ENCODE data around the gene RMND5B.
A peak's percentile ranks its signal among the peaks of the same experiment; 100 is the strongest.
"Not testable (repeated sequence)": the region's sequence is repeated elsewhere in the genome, so short reads cannot be mapped to it uniquely, and the experiment has no call there.

RMND5B gene

DNA sequence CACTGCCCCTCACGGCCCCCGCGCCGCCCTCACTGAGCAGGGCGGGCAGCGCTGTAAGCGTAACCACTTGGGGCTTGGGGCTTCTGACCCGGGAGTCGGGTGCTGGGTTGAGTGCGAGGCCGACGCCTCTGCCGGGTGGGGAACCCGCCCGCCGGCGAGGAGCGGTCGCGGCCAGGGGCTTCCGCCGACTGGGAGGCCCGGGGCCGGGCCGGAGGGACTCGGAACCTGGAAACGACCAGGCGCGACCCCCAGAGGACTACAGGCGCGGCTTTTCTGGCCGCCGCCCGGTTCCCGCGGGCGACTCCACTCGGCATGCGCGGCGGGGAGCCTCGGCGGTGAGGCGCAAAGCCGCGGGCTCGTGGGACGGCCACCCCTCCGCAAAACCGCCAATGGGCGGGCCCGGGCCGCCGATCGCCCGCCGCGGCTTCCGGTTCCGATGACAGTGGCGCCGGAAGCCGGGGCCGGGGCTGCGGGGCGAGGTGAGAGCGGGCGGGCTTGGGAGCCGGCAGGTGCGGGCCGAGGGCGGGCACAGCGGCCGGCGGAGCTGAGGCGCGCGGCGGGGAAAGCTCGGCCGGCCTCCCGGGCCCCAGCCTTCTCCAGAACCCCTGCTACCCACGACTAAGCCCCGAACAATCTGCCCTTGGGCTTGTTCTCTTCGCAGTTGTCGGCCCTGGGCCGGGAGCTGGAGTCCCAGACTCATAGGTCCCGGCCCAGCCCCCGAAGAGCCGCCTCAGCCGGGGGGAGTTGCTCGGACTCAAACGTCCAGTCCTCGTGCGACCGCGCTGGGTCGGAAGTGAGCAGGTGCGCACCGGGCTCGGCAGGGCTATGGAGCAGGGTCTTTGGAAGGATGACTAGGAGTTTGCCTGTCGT lies at the start of gene RMND5B:
Gene RMND5B, plus strand, starts transcription at position 439 of the 870 bp plus-strand sequence. CDS start 7,106 bp downstream, outside the sequence.
- peak; percentile 67 to 82 for DNase-seq (ENCODE audit: low read depth in 2 of 2)

GRCh38 chr5:178081571-178082243 lies 49.1 kb upstream of the RMND5B start:
- no peak for DNase-seq (ENCODE audit: low read depth in 2 of 2)

DNA sequence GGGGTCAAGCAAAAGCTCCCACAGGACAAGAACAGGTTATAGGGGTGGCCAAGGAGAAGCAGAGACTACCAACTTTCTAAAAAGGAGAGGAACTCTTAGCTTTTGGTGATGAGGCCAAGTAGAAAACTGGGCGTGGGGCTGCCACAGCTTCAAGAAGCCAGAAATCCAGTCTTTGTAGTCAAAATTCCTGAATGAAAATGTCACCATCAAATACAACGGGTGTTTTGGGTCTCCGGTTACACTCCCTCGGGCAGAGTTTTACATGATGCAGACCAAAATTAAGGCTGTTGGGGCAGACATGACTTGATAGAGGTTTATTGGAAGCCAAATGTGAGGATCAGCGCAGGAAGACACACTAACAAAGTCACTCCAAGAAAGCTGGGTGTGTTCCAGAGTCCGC lies 46.9 kb upstream of the RMND5B start:
- no peak for DNase-seq (ENCODE audit: low read depth in 2 of 2)

DNA sequence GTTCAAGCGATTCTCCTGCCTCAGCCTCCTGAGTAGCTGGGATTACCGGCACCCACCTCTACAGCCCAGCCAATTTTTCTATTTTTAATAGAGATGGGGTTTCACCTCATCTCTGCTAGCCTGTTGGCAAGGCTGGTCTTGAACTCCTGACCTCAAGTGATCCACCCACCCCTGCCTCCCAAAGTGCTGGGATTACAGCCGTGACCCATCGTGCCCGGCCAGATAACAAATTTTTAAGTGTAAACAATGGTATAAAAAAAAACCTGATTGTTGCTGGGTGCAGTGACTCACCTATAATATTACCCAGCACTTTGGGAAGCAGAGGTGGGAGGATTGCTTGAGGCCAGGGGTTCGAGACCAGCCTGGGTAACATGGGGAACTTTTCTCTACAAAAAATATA lies 45.5 kb upstream of the RMND5B start:
- DNase-seq (ENCODE audit: low read depth in 2 of 2), result no peak

- no peak for DNase-seq (ENCODE audit: low read depth in 2 of 2)
These were observed 44.5 kb upstream of the RMND5B start for GRCh38 chr5:178086266-178086665.

DNA sequence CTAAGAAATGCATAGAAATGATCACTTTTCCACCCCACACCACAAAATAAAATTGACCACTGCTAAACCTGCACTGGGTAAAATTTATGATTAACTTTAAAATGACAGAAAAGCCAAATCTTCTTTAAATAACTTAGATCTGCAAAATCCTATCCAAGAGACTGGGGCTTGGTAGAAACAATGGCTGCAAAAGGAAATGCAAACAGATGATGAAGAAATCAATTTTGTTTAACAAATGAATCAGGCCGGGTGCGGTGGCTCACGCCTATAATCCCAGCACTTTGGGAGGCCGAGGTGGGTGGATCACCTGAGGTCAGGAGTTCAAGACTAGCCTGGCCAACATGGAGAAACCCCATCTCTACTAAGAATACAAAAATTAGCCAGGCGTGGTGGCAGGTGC lies 43.6 kb upstream of the RMND5B start:
- DNase-seq (ENCODE audit: low read depth in 2 of 2), result not testable (repeated sequence)

DNA sequence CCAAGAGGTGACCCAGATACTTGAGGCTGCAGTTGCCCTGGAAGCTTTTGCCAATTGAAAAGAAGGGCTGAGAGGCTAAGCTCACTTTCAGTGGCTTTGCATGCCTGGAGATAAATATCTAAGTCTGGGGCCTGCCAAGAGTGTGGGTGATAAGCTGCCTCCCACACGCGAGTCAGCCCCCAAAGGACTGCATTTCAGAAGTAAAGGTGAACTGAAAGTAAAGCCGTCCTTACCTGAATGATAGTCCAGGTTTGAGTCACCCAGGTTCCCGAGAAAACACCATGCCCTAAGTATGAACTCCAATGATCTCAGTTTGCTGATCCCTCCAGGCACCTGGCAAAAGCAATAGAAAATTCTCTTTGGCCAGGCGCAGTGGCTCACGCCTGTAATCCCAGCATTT lies 40.0 kb upstream of the RMND5B start:
- no peak for DNase-seq (ENCODE audit: low read depth in 2 of 2)

DNA sequence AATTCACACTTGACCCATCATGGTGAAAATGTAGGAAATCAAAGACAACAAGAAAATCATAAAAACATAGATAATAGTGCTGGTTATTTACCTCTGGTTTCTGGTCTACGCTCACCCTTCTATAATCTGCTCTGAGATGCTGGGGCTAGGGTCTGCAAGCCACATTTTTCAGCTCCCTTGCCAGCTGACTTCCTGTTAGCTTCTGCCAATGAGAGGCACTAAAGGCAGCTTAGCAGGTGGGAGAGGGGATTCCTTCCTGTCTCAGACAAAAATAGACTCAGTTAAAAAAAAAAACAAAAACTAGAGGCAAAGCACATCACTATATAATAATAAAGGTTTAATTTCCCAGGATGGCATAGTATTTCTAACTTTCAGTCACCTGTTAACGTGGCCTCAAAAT lies 37.7 kb upstream of the RMND5B start:
- no peak for DNase-seq (ENCODE audit: low read depth in 2 of 2)

GRCh38 chr5:178094345-178094744 lies 36.5 kb upstream of the RMND5B start:
- no peak for DNase-seq (ENCODE audit: low read depth in 2 of 2)

- DNase-seq (ENCODE audit: low read depth in 2 of 2), result no peak
These were observed 32.1 kb upstream of the RMND5B start for GRCh38 chr5:178098685-178099084.

- DNase-seq (ENCODE audit: low read depth in 2 of 2), result no peak
These were observed 27.2 kb upstream of the RMND5B start for GRCh38 chr5:178103612-178104011.

DNA sequence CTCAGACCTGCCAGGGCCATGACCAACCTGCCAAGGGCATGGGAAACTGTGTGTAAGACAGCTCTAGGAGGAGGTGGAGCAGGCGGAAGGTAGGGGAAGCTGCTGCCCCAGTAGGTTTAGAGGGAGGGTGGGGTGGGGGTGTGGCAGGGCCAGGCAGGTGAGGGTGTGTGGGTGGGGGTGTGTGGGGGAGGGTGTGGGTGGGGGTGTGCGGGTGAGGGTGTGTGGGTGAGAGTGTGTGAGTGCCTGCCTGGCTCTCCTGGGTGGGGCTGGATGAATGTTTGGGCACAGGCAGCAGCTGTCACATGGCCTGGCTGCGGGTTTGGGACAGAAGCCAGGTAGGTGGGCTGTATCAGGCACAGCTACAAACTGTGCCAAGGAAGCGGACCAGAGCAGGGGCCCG lies 26.3 kb upstream of the RMND5B start:
- no peak for DNase-seq (ENCODE audit: low read depth in 2 of 2)

DNA sequence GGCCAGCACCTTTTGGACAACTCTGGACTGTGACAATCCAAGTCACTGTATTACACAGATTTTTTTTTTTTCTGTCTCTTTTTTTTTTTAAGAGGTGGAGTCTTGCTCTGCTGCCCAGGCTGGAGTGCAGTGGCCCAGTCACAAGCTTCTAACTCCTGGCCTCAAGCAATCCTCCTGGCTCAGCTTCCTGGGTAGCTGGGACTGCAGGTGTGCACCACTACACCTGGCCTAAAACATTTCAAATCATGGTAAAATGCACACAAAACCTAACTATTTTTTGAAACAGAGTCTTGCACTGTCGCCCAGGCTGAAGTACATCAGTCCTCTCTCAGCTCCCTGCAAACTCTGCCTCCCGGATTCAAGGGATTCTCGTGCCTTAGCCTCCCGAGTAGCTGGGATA lies 24.7 kb upstream of the RMND5B start:
- no peak for DNase-seq (ENCODE audit: low read depth in 2 of 2)

GRCh38 chr5:178106556-178107239 lies 24.1 kb upstream of the RMND5B start:
- no peak for DNase-seq (ENCODE audit: low read depth in 2 of 2)

GRCh38 chr5:178107756-178108310 lies 23.0 kb upstream of the RMND5B start:
- DNase-seq (ENCODE audit: low read depth in 2 of 2), result no peak

GRCh38 chr5:178108446-178108845 lies 22.4 kb upstream of the RMND5B start:
- no peak for DNase-seq (ENCODE audit: low read depth in 2 of 2)

DNA sequence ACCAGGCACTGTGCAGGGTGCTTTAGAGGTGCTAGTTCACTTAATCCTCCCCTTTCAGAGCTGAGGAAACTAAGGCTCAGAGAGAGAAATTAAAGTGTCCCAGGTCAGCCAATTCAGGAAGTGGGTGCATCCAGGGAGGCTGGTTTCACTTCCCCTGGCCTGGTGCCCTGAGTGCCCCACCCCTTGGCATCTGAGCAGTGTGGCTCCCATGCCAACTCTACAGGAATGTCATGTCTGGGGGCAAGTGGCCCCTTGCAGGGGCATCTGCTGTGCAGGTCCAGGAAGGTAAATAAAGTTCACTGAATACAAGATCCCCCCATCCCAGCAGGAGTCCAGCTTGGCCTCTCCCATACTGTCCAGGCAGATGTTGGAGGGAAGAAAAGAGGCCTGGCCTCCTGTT lies 21.8 kb upstream of the RMND5B start:
- DNase-seq (ENCODE audit: low read depth in 2 of 2), result no peak

- no peak for DNase-seq (ENCODE audit: low read depth in 2 of 2)
These were observed 20.3 kb upstream of the RMND5B start for GRCh38 chr5:178110511-178110910.

DNA sequence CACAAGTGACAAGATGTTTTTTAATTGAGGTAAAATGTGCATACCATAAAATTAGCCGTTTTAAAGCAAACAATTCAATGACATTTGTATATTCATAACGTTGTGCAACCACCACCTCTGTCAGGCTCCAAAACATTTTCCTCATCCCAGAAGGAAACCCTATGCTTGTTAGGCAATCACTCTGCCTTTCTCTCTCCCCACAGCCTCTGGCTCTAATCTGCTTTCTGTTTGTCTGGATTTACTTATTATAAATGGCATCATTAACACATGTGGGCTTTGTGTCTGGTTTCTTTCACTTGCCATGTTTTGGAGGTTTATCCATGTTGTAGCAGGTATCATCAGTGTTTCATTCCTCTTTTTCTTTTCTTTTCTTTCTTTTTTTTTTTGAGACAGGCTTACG lies 18.9 kb upstream of the RMND5B start:
- DNase-seq (ENCODE audit: low read depth in 2 of 2), result no peak

GRCh38 chr5:178112545-178112944 lies 18.3 kb upstream of the RMND5B start:
- no peak for DNase-seq (ENCODE audit: low read depth in 2 of 2)

- DNase-seq (ENCODE audit: low read depth in 2 of 2), result peak; percentile 56 to 83
These were observed 17.6 kb upstream of the RMND5B start, which contains the start of gene N4BP3 for GRCh38 chr5:178113141-178113787. Gene N4BP3 (plus strand): TSS chr5:178113532. CDS start chr5:178119584, 6,052 bp downstream.
